Activated CD8-positive, alpha-beta T cell treated with anti-CD3 and anti-CD28 coated beads, Interleukin-2, amount 10 ng/mL, durations not matched to agents 7 days and 5 days (primary cell): ENCODE measurements around the gene SCAPER. TPM values are rescaled to one million over a fixed set of nuclear protein-coding genes. Genes with fewer than 3 reads are reported as not detected.

Source experiments
- ATAC-seq: fragments of 150-1000 bp; cut with Tn5 transposase; one replicate; pipeline ENCODE4 v1.10.0; 2021; ENCODE audit warnings: moderate library complexity
- CTCF ChIA-PET: fragments of 350-600 bp; sonication (Branson Sonifier 250); formaldehyde crosslinking; loops from one replicate; lab custom pipeline; 2021; ENCODE audit warnings: antibody characterized with exemption; lab: Charles Lee
- POLR2A ChIA-PET: fragments of 350-600 bp; sonication (Branson Sonifier 250); formaldehyde crosslinking; loops from one replicate; lab custom pipeline; 2021; ENCODE audit warnings: antibody characterized with exemption; lab: Charles Lee
- DNase-seq: peaks from one replicate; pipeline ENCODE4 v3.0.0-alpha.2; 2020
- H3K27ac Mint-ChIP-seq: one replicate; pipeline ENCODE4 v1.8.0; 2021; ENCODE audit warnings: mild to moderate bottlenecking, mixed read lengths
- H3K27me3 Mint-ChIP-seq: one replicate; pipeline ENCODE4 v1.8.0; 2021; ENCODE audit warnings: low read depth, mixed read lengths
- H3K36me3 Mint-ChIP-seq: one replicate; pipeline ENCODE4 v1.8.0; 2021; ENCODE audit warnings: low read depth, mixed read lengths
- H3K4me1 Mint-ChIP-seq: one replicate; pipeline ENCODE4 v1.8.0; 2021; ENCODE audit warnings: low read depth, mixed read lengths
- H3K4me3 Mint-ChIP-seq: one replicate; pipeline ENCODE4 v1.8.0; 2021; ENCODE audit warnings: mild to moderate bottlenecking, mixed read lengths
- H3K9me3 Mint-ChIP-seq: one replicate; pipeline ENCODE4 v1.8.0; 2022; ENCODE audit warnings: mixed read lengths; ENCODE audit not compliant: insufficient read depth
- total RNA-seq, 2 experiments: library from RNA; stranded (reverse); gene quantifications; one replicate each; pipeline ENCODE4 v1.2.3, GENCODE V29; 2021

SCAPER gene
- total RNA-seq, 2 experiments from 2014 or later = 29.0 to 32.2 TPM

- no peak for DNase-seq
- Mint-ChIP-seq H3K4me1 (peaks cover 26% of the 10 kb centered on the region), H3K27ac (no peak overlapping the region), H3K36me3 (peaks cover 3% of the 10 kb centered on the region), H3K4me3 (no peak overlapping the region), H3K27me3 (peaks cover 55% of the 10 kb centered on the region), H3K9me3 (no peaks in the 10 kb centered on the region)
- ChIA-PET CTCF (interaction anchor here (0.9 to 2.6 kb wide), 6 partner anchors 8 to 142 kb away, joined by 3 to 14 read pairs (median 4); no protein-coding TSS in a partner anchor), POLR2A (no interaction called here)
- ATAC-seq = no peak
Observed at GRCh38 chr15:76332796-76333195, 572.3 kb downstream of the SCAPER start.

DNA sequence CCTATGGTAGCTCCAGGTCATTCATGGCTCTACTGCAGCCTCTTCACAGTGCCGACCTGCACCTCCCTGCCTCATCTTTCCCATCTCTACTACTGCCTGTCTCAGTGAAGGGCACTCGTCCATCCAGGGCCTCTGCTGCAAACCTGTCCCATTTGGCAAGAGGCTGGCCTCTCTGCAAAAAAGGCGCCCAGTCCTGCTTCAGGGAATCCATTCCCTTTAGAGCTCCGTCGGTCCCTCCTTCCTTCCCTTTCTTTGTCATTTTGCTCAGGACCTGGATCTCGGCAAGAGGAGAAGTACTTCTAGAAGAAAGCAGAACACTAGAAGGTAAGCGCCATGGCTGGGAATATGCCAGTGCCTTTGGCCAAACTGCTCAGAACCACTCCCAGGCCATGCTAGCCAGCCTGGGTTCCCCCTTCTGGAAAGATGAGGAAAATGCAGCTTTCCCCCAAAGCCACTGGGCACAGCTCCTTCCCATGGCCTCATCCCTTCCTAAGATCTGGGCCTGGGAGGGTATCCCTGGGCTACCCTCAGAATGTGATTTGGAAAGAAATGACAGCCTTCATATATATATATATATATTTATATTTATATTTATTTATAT lies 575.0 kb downstream of the SCAPER start:
- peaks cover 43% of the 10 kb centered on the region for H3K27me3 Mint-ChIP-seq
- H3K4me3 Mint-ChIP-seq = no peak overlapping the region
- ChIA-PET CTCF (interaction anchor here (1.6 kb wide), 1 partner anchor 92 kb away, joined by 5 read pairs; no protein-coding TSS in a partner anchor), POLR2A (no interaction called here)
- H3K4me1 Mint-ChIP-seq = peaks cover 2% of the 10 kb centered on the region
- DNase-seq (no peak), ATAC-seq (no peak)
- H3K36me3 Mint-ChIP-seq = peaks cover 2% of the 10 kb centered on the region
- H3K9me3 Mint-ChIP-seq = no peaks in the 10 kb centered on the region
- H3K27ac Mint-ChIP-seq = no peak overlapping the region

- CTCF ChIA-PET = interaction anchor here (0.9 kb wide), 1 partner anchor 93 kb away, joined by 3 read pairs; no protein-coding TSS in a partner anchor
- Mint-ChIP-seq H3K27me3 (peaks cover 42% of the 10 kb centered on the region), H3K9me3 (no peaks in the 10 kb centered on the region), H3K4me1 (no peaks in the 10 kb centered on the region), H3K4me3 (no peak overlapping the region), H3K27ac (no peak overlapping the region), H3K36me3 (no peaks in the 10 kb centered on the region)
- ATAC-seq (no peak), DNase-seq (no peak)
- POLR2A ChIA-PET = no interaction called here
Observed at GRCh38 chr15:76328958-76329357, 576.2 kb downstream of the SCAPER start.

DNA sequence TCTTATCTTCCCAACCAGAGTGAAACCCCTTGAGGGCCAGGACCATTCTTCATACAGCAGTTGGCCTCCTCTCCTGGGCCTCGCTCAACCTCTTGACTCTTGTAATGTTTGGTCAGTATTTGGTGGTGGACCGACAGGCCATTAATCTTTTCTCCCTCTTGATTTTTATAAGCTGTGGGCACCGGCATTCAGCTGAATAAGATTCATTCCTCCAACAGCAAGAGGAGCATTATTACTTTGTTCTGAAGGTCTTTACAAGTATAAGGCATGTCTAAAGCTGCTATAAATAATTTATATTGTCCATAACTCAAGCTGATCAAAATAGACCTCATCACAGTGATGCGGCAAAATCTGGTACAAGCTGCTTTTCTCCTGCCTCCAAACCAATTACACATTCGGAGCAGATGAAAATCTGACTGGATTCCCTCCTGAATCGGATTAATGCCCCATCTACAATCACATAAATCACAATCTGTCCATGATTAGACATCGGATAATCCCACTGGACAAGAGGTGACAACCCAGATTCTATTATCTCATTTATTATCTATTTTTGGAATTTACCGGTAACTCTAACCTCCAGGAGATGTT lies 576.9 kb downstream of the SCAPER start:
- Mint-ChIP-seq H3K27ac (no peak overlapping the region), H3K4me1 (no peaks in the 10 kb centered on the region), H3K27me3 (peaks cover 44% of the 10 kb centered on the region), H3K36me3 (no peaks in the 10 kb centered on the region), H3K9me3 (no peaks in the 10 kb centered on the region), H3K4me3 (no peak overlapping the region)
- ATAC-seq = no peak
- ChIA-PET POLR2A (no interaction called here), CTCF (interaction anchor here (0.9 kb wide), 1 partner anchor 93 kb away, joined by 3 read pairs; no protein-coding TSS in a partner anchor)
- DNase-seq = no peak

GRCh38 chr15:76327191-76328105 lies 577.7 kb downstream of the SCAPER start:
- H3K4me1 Mint-ChIP-seq = no peaks in the 10 kb centered on the region
- POLR2A ChIA-PET = no interaction called here
- H3K27me3 Mint-ChIP-seq = peaks cover 42% of the 10 kb centered on the region
- no peaks in the 10 kb centered on the region for H3K36me3 Mint-ChIP-seq
- no peak overlapping the region for H3K27ac Mint-ChIP-seq
- ATAC-seq (no peak), DNase-seq (no peak)
- CTCF ChIA-PET = interaction anchor here (2.2 kb wide), 1 partner anchor 13 kb away, joined by 5 read pairs; no protein-coding TSS in a partner anchor
- H3K4me3 Mint-ChIP-seq = no peak overlapping the region
- no peaks in the 10 kb centered on the region for H3K9me3 Mint-ChIP-seq

GRCh38 chr15:76325704-76326103 lies 579.4 kb downstream of the SCAPER start:
- H3K27ac Mint-ChIP-seq = no peak overlapping the region
- no peaks in the 10 kb centered on the region for H3K4me1 Mint-ChIP-seq
- H3K4me3 Mint-ChIP-seq = no peak overlapping the region
- CTCF ChIA-PET = interaction anchor here (0.6 to 2.2 kb wide), 2 partner anchors 15 to 70 kb away, joined by 3 to 5 read pairs; no protein-coding TSS in a partner anchor
- no peak for ATAC-seq
- DNase-seq = no peak
- H3K27me3 Mint-ChIP-seq = peaks cover 46% of the 10 kb centered on the region
- H3K36me3 Mint-ChIP-seq = no peaks in the 10 kb centered on the region
- POLR2A ChIA-PET = no interaction called here
- H3K9me3 Mint-ChIP-seq = no peaks in the 10 kb centered on the region

- H3K9me3 Mint-ChIP-seq = no peaks in the 10 kb centered on the region
- DNase-seq = no peak
- no peak overlapping the region for H3K4me3 Mint-ChIP-seq
- H3K4me1 Mint-ChIP-seq = no peaks in the 10 kb centered on the region
- peaks cover 40% of the 10 kb centered on the region for H3K27me3 Mint-ChIP-seq
- ChIA-PET CTCF (interaction anchor here (1.2 kb wide), 1 partner anchor 9 kb away, joined by 3 read pairs; no protein-coding TSS in a partner anchor), POLR2A (no interaction called here)
- H3K27ac Mint-ChIP-seq = no peak overlapping the region
- H3K36me3 Mint-ChIP-seq = no peaks in the 10 kb centered on the region
- ATAC-seq = no peak
Observed at GRCh38 chr15:76324066-76324465, 581.1 kb downstream of the SCAPER start.

DNA sequence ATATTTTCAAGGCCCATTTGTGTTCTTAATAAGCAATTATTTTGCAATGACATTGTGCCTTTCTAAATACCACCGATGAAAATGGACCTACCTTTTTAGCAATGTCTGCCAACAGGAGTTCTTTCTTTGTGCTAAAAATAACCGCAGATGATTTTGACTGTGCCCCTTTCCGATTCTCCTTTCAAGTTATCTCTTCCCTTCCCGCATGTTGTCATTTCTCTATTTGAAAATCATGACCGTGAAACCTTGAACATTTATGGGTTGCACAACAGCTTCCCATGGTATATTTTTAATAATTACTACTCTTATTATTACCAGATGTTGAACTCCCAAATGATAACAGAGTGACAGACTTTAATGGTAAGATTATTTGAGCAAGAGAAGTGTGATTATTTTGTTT lies 583.5 kb downstream of the SCAPER start:
- no peaks in the 10 kb centered on the region for H3K4me1 Mint-ChIP-seq
- ChIA-PET CTCF (no interaction called here), POLR2A (no interaction called here)
- ATAC-seq (no peak), DNase-seq (no peak)
- H3K4me3 Mint-ChIP-seq = no peak overlapping the region
- no peaks in the 10 kb centered on the region for H3K36me3 Mint-ChIP-seq
- peaks cover 30% of the 10 kb centered on the region for H3K27me3 Mint-ChIP-seq
- no peaks in the 10 kb centered on the region for H3K9me3 Mint-ChIP-seq
- H3K27ac Mint-ChIP-seq = no peak overlapping the region

DNA sequence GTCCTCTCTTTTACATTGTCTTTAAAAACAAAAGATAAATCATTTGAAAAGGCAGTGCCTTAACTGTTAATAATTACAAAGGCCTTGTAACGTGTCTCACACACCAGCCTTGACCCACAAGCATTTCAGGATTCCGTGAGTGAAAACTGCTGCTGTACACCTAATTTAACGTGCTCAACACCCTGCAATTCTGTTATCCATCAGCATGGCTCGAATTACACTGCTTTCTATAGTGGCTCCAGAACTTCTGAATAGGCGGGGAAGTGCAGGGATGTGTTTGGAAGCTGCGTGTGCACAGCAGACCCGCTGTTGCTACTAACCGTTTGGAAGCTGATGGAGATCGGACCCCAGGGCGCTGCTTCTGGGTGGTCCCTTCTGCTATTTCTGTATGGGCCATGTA lies 584.0 kb downstream of the SCAPER start:
- ATAC-seq = no peak
- H3K27me3 Mint-ChIP-seq = peaks cover 28% of the 10 kb centered on the region
- H3K4me1 Mint-ChIP-seq = no peaks in the 10 kb centered on the region
- CTCF ChIA-PET = no interaction called here
- no peaks in the 10 kb centered on the region for H3K36me3 Mint-ChIP-seq
- DNase-seq = no peak
- H3K27ac Mint-ChIP-seq = no peak overlapping the region
- POLR2A ChIA-PET = no interaction called here
- H3K9me3 Mint-ChIP-seq = no peaks in the 10 kb centered on the region
- no peak overlapping the region for H3K4me3 Mint-ChIP-seq

DNA sequence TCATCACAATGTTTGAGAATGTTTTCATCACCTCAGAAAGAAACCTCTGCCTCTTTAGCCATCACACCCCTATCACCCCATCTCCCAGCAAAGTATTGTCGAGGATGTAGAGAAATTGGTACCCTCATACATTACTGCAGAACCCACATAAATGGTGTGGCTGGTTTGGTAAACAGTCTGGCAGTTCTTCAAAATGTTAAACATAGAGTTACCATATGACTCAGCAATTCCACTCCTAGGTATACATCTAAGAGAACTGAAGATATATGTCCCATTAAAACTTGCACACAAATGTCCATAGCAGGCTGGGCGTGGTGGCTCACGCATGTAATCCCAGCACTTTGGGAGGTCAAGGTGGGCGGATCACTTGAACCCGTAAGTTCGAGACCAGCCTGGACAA lies 585.1 kb downstream of the SCAPER start:
- Mint-ChIP-seq H3K27me3 (peaks cover 24% of the 10 kb centered on the region), H3K4me3 (no peak overlapping the region), H3K27ac (no peak overlapping the region), H3K4me1 (no peaks in the 10 kb centered on the region), H3K36me3 (no peaks in the 10 kb centered on the region), H3K9me3 (no peaks in the 10 kb centered on the region)
- POLR2A ChIA-PET = no interaction called here
- ATAC-seq = no peak
- CTCF ChIA-PET = no interaction called here
- no peak for DNase-seq

GRCh38 chr15:76313731-76314130 lies 591.4 kb downstream of the SCAPER start:
- DNase-seq = no peak
- peaks cover 23% of the 10 kb centered on the region for H3K4me1 Mint-ChIP-seq
- ATAC-seq = no peak
- no peak overlapping the region for H3K4me3 Mint-ChIP-seq
- peaks cover 7% of the 10 kb centered on the region for H3K36me3 Mint-ChIP-seq
- ChIA-PET POLR2A (no interaction called here), CTCF (no interaction called here)
- H3K27ac Mint-ChIP-seq = no peak overlapping the region
- peaks cover 3% of the 10 kb centered on the region for H3K27me3 Mint-ChIP-seq
- no peaks in the 10 kb centered on the region for H3K9me3 Mint-ChIP-seq
